Adrenal gland (tissue), 12 donors: ENCODE data around the gene SLC41A2. TPM values are rescaled to one million over a fixed set of nuclear protein-coding genes. Genes with fewer than 3 reads are reported as not detected.

Experiments used
- DNase-seq, 7 donors: peaks; one replicate each; pipeline ENCODE4 v3.0.0-alpha.2; 2019 to 2020
- H3K27ac ChIP-seq, 5 donors: fragments of 200-600 bp; sonication (generic) in 4 of 5; 1 replicate in 3 of 5; 2 replicates in 2 of 5; pipeline versions ENCODE4 v1.5.1 to v1.8.0; 2016 to 2020; ENCODE audit warnings: mild to moderate bottlenecking in 1 of 5
- H3K27me3 ChIP-seq: fragments of 200-600 bp; 2 replicates; pipeline ENCODE4 v1.8.0; 2021
- H3K36me3 ChIP-seq, 2 donors: fragments of 200-600 bp; replicated peaks in 1 of 2; 1 replicate in 1 of 2; 2 replicates in 1 of 2; pipeline versions ENCODE4 v1.5.1 to v1.8.0; 2018 to 2022
- H3K4me1 ChIP-seq, 2 donors: fragments of 200-600 bp; replicated peaks in 1 of 2; 1 replicate in 1 of 2; 2 replicates in 1 of 2; pipeline versions ENCODE4 v1.5.1 to v1.8.0; 2018 to 2021
- H3K4me3 ChIP-seq, 4 donors: fragments of 200-600 bp; sonication (generic) in 3 of 4; one replicate each; pipeline ENCODE4 v1.5.1; 2016 to 2018
- H3K9me3 ChIP-seq, 3 donors: fragments of 200-600 bp; sonication (generic) in 1 of 3; replicated peaks in 1 of 3; 1 replicate in 2 of 3; 2 replicates in 1 of 3; pipeline versions ENCODE4 v1.5.1 to v1.8.0; 2016 to 2021
- CTCF ChIP-seq, 6 experiments: fragments of 450-650 bp in 4 of 6; fragments of 200-600 bp in 2 of 6; sonication (generic) in 1 of 6; IDR thresholded peaks; 1 replicate in 5 of 6; 2 replicates in 1 of 6; pipeline versions ENCODE4 v1.5.1 to v1.8.0; 2016 to 2021; ENCODE audit warnings: antibody characterized with exemption in 6 of 6, mild to moderate bottlenecking in 2 of 6, moderate library complexity in 1 of 6
- POLR2A ChIP-seq, 2 donors: fragments of 450-650 bp; IDR thresholded peaks; one replicate each; pipeline ENCODE4 v1.6.1; 2017; ENCODE audit warnings: antibody characterized with exemption in 2 of 2, mild to moderate bottlenecking in 2 of 2, moderate library complexity in 1 of 2
- WGBS, 4 donors: extraction: QIAGEN DNeasy Blood & Tissue Kit in 2 of 4; methylation state at CpG; one replicate each; pipeline versions ENCODE4 v1.1.5 to v1.1.7; 2013 to 2017; 5-methylcytosine and 5-hydroxymethylcytosine counted together
- intact Hi-C, 2 donors: fragments of 100-400 bp; cut with DNase I; formaldehyde crosslinking; loops; one replicate each; pipeline versions ENCODE4 v1.14.1 to v1.15.0; 2022 to 2023
- polyA plus RNA-seq, 3 donors: library from polyadenylated mRNA; stranded (reverse); fragments of 200-250 nt in 2 of 3; fragments of 350-450 nt in 1 of 3; fragmentation: Illumina TruSeq in 1 of 3; extraction: RNeasy Lipid Tissue Mini Kit (QIAGEN cat#74804) in 1 of 3; gene quantifications; one replicate each; pipeline ENCODE4 v1.2.3, GENCODE V29; 2013 to 2014
- total RNA-seq, 9 donors: library from RNA; depleted of rRNA in 4 of 9; stranded (reverse); fragments of >200 nt in 4 of 9; fragments of 120-200 nt in 1 of 9; fragmentation: NEBNext Ultra II Directional in 1 of 9; extraction: Animal tissue kit (Norgen Biotek cat#: 25700) in 1 of 9; gene quantifications; one replicate each; pipeline versions ENCODE4 v1.1.0 to v1.2.4, GENCODE V29; 2013 to 2023
- donor health status: healthy with polysubstance abuse.
- donor health status: Bipolar disorder and iron deficiency.
- donor health status: DM: yes; HTN: yes; CAD: no.
- donor health status: DM: no; HTN: no; CAD: no.
- donor health status: DM: no; HTN: no; CAD: no.
- donor health status: DM: yes; HTN: yes; CAD: no.

SLC41A2 gene
- total and polyA plus RNA-seq, 12 donors, result 3.0 to 54.7 (median 35.4) TPM

GRCh38 chr12:104921340-104921739 lies 36.8 kb downstream of the SLC41A2 start:
- no peak overlapping the region for H3K4me3 ChIP-seq
- H3K27me3 ChIP-seq, result no peaks in the 10 kb centered on the region
- H3K4me1 ChIP-seq, result no peaks in the 10 kb centered on the region
- TF ChIP-seq POLR2A (IDR thresholded peaks at IDR 0.05), result no peak
- no peak for TF ChIP-seq CTCF (IDR thresholded peaks at IDR 0.05)
- no peaks in the 10 kb centered on the region for H3K36me3 ChIP-seq
- intact Hi-C loops, result no loop called here
- no peak for DNase-seq
- H3K27ac ChIP-seq, result no peak overlapping the region
- H3K9me3 ChIP-seq, result no peaks in the 10 kb centered on the region

- Histone ChIP-seq H3K9me3 (no peaks in the 10 kb centered on the region), H3K4me3 (no peak overlapping the region), H3K4me1 (peaks cover 0 to 9% of the 10 kb centered on the region in 2 donors), H3K36me3 (no peaks in the 10 kb centered on the region), H3K27ac (no peak overlapping the region), H3K27me3 (no peaks in the 10 kb centered on the region)
- TF ChIP-seq POLR2A (IDR thresholded peaks at IDR 0.05) (no peak), CTCF (IDR thresholded peaks at IDR 0.05) (no peak)
- intact Hi-C loops, result no loop called here
- no peak for DNase-seq
- whole genome bisulfite sequencing, 4 donors, result 89 to 92% (median 91%) methylated on average over 4 of the region's 4 CpGs
These were observed 46.1 kb downstream of the SLC41A2 start for GRCh38 chr12:104911942-104912341.

GRCh38 chr12:104910196-104910840 lies 47.8 kb downstream of the SLC41A2 start:
- H3K36me3 ChIP-seq, result no peaks in the 10 kb centered on the region
- intact Hi-C loops, result no loop called here
- H3K4me1 ChIP-seq, result peaks cover 0 to 9% of the 10 kb centered on the region in 2 donors
- no peaks in the 10 kb centered on the region for H3K9me3 ChIP-seq
- DNase-seq, result no peak
- no peak overlapping the region for H3K4me3 ChIP-seq
- no peak overlapping the region for H3K27ac ChIP-seq
- H3K27me3 ChIP-seq, result no peaks in the 10 kb centered on the region
- no peak for TF ChIP-seq POLR2A (IDR thresholded peaks at IDR 0.05)
- TF ChIP-seq CTCF (IDR thresholded peaks at IDR 0.05), result no peak
- WGBS, 4 donors, result 89 to 100% (median 99%) methylated on average over 1 of the region's 1 CpG

GRCh38 chr12:104909761-104910160 lies 48.3 kb downstream of the SLC41A2 start:
- intact Hi-C loops, result no loop called here

More at GRCh38 chr12:104909761-104910160, 48.3 kb downstream of the SLC41A2 start:
- H3K9me3 ChIP-seq, result no peaks in the 10 kb centered on the region
- H3K4me3 ChIP-seq, result no peak overlapping the region
- no peak for TF ChIP-seq CTCF (IDR thresholded peaks at IDR 0.05)
- TF ChIP-seq POLR2A (IDR thresholded peaks at IDR 0.05), result no peak
- DNase-seq, result no peak
- H3K27ac ChIP-seq, result no peak overlapping the region
- H3K36me3 ChIP-seq, result no peaks in the 10 kb centered on the region
- 86 to 93% (median 88%) methylated on average over 2 of the region's 2 CpGs for WGBS, 4 donors
- no peaks in the 10 kb centered on the region for H3K27me3 ChIP-seq
- H3K4me1 ChIP-seq, result peaks cover 0 to 9% of the 10 kb centered on the region in 2 donors

Other genes with a start within 250 kb of the SLC41A2 start
- 10 to 100 TPM in 5 of 9 donors, 1 to 10 TPM in 4; 1.4 to 18.2 (median 10.9) TPM for gene NOPCHAP1, start 28.0 kb upstream of the SLC41A2 start, total RNA-seq
- gene NOPCHAP1, start 28.0 kb upstream of the SLC41A2 start, polyA plus RNA-seq, result 10 to 100 TPM in 1 of 3 donors, 1 to 10 TPM in 2; 6.3 to 10.7 (median 9.7) TPM
- 1 to 10 TPM in 8 of 9 donors, under 1 TPM in 1; 0.50 to 4.5 (median 2.9) TPM for gene ALDH1L2, start 126.2 kb upstream of the SLC41A2 start, total RNA-seq
- gene ALDH1L2, start 126.2 kb upstream of the SLC41A2 start, polyA plus RNA-seq, result 1 to 10 TPM in 1 of 3 donors, under 1 TPM in 2; 0.56 to 2.8 (median 0.57) TPM
- 10 to 100 TPM; 34.3 to 90.6 (median 58.5) TPM for gene WASHC4, start 149.4 kb upstream of the SLC41A2 start, total RNA-seq
- 10 to 100 TPM; 17.8 to 40.8 (median 27.5) TPM for gene WASHC4, start 149.4 kb upstream of the SLC41A2 start, polyA plus RNA-seq